Measurements from ENCODE around the gene ILDR1. TPM values are rescaled to one million over a fixed set of nuclear protein-coding genes. Genes with fewer than 3 reads are reported as not detected.
"Not testable (repeated sequence)": the region's sequence is repeated elsewhere in the genome, so short reads cannot be mapped to it uniquely, and the experiment has no call there.

The ILDR1 gene
- total RNA-seq, result not detected

GRCh38 chr3:122021811-122022401, at the start of gene ILDR1:
Gene ILDR1, minus strand, starts transcription at chr3:122022247. Its CDS starts 170 bp downstream, at chr3:122022077.
- POLR2A ChIA-PET, result no interaction called here
- CTCF ChIA-PET, result no interaction called here

- ChIA-PET POLR2A (no interaction called here), CTCF (no interaction called here)
Measured at GRCh38 chr3:122067588-122068240, 45.7 kb upstream of the ILDR1 start.

GRCh38 chr3:122067214-122067550, 45.1 kb upstream of the ILDR1 start:
- CTCF ChIA-PET, result no interaction called here
- POLR2A ChIA-PET, result no interaction called here

GRCh38 chr3:122066331-122067213, 44.5 kb upstream of the ILDR1 start:
- ChIA-PET POLR2A (no interaction called here), CTCF (no interaction called here)

- CTCF ChIA-PET, result no interaction called here
- POLR2A ChIA-PET, result no interaction called here
Measured at GRCh38 chr3:122064326-122064725, 42.3 kb upstream of the ILDR1 start.

GRCh38 chr3:122063908-122064307, 41.9 kb upstream of the ILDR1 start:
- CTCF ChIA-PET, result no interaction called here
- POLR2A ChIA-PET, result no interaction called here

- CTCF ChIA-PET, result no interaction called here
- POLR2A ChIA-PET, result no interaction called here
Measured at GRCh38 chr3:122060040-122060698, 38.1 kb upstream of the ILDR1 start.

GRCh38 chr3:122058294-122058693, 36.2 kb upstream of the ILDR1 start:
- CTCF ChIA-PET, result interaction anchor here (0.8 kb wide), 1 partner anchor 11 kb away, joined by 3 read pairs; no protein-coding TSS in a partner anchor
- POLR2A ChIA-PET, result no interaction called here

GRCh38 chr3:122057671-122058070, 35.6 kb upstream of the ILDR1 start:
- POLR2A ChIA-PET, result no interaction called here
- CTCF ChIA-PET, result no interaction called here

- ChIA-PET POLR2A (no interaction called here), CTCF (interaction anchor here (1.1 kb wide), 1 partner anchor 43 kb away, joined by 3 read pairs; no protein-coding TSS in a partner anchor)
Measured at GRCh38 chr3:122055215-122055614, 33.2 kb upstream of the ILDR1 start, which contains the start of gene CD86. Gene CD86, plus strand, starts transcription at chr3:122055362. Its CDS starts 128 bp downstream, at chr3:122055490.

GRCh38 chr3:122052968-122053367, 30.9 kb upstream of the ILDR1 start:
- CTCF ChIA-PET, result no interaction called here
- POLR2A ChIA-PET, result no interaction called here

GRCh38 chr3:122047773-122048172, 25.7 kb upstream of the ILDR1 start:
- POLR2A ChIA-PET, CTCF ChIA-PET: not testable (repeated sequence)

GRCh38 chr3:122047296-122047695, 25.2 kb upstream of the ILDR1 start:
- POLR2A ChIA-PET, result not testable (repeated sequence)

GRCh38 chr3:122033023-122033422, 11.0 kb upstream of the ILDR1 start:
- CTCF ChIA-PET, result no interaction called here
- POLR2A ChIA-PET, result no interaction called here

More at GRCh38 chr3:122047296-122047695, 25.2 kb upstream of the ILDR1 start:
- CTCF ChIA-PET, result not testable (repeated sequence)

- POLR2A ChIA-PET, result no interaction called here
- CTCF ChIA-PET, result no interaction called here
Measured at GRCh38 chr3:122032531-122032930, 10.5 kb upstream of the ILDR1 start.

GRCh38 chr3:122031123-122031468, 9.0 kb upstream of the ILDR1 start:
- ChIA-PET CTCF (interaction anchor here (1.0 kb wide), 1 partner anchor 269 kb away, joined by 3 read pairs; no protein-coding TSS in a partner anchor), POLR2A (no interaction called here)

- POLR2A ChIA-PET, result no interaction called here
- CTCF ChIA-PET, result interaction anchor here (1.0 kb wide), 1 partner anchor 269 kb away, joined by 3 read pairs; no protein-coding TSS in a partner anchor
Measured at GRCh38 chr3:122030381-122031122, 8.5 kb upstream of the ILDR1 start.

- ChIA-PET CTCF (interaction anchor here (1.0 kb wide), 1 partner anchor 50 kb away, joined by 3 read pairs; no protein-coding TSS in a partner anchor), POLR2A (no interaction called here)
Measured at GRCh38 chr3:122025296-122025695, 3.2 kb upstream of the ILDR1 start.

- ChIA-PET POLR2A (no interaction called here), CTCF (interaction anchor here (1.0 kb wide), 1 partner anchor 49 kb away, joined by 3 read pairs; no protein-coding TSS in a partner anchor)
Measured at GRCh38 chr3:122024800-122025199, 2.8 kb upstream of the ILDR1 start.
